ENCODE data around the gene LIPE.

The LIPE gene

DNA sequence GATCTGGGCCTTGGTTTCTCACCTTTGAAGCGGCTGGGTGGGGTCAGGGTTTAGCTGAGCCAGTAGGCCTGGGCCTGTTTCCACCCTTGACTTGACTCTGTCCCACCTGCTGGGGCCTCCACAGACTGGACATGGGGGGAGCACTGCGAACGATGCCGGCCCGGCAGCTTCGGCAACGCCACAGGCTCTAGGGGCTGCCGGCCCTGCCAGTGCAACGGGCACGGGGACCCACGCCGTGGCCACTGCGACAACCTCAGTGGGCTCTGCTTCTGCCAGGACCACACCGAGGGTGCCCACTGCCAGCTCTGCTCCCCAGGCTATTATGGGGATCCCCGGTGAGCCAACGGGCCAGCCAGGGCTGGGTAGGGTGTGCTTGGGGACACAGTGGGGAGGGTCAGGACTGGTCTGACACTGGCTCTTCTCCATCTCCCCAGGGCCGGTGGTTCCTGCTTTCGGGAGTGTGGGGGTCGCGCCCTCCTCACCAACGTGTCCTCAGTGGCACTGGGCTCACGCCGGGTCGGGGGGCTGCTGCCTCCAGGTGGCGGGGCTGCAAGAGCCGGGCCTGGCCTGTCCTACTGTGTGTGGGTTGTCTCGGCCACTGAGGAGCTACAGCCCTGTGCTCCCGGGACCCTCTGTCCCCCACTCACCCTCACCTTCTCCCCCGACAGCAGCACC, 73.7 kb downstream of the LIPE start:
- Histone ChIP-seq H3K9me2 (replicated peaks; ENCODE audit: low read depth, low read length) (no peaks in the 10 kb centered on the region), H3K79me2 (ENCODE audit: insufficient read depth, low read length) (no peaks in the 10 kb centered on the region), H2AFZ (ENCODE audit: low read length) (no peak overlapping the region), H3K36me3 (ENCODE audit: insufficient read depth, low read length) (peaks cover 7% of the 10 kb centered on the region; the same call in 1 of the 2 replicates), H3F3A (ENCODE audit: low read depth) (no peaks in the 10 kb centered on the region), H3K9ac (ENCODE audit: low read depth, low read length, poor library complexity, severe bottlenecking) (no peak overlapping the region), H4K20me1 (ENCODE audit: insufficient read depth, low read length, poor library complexity, severe bottlenecking) (no peaks in the 10 kb centered on the region), H3K4me3 (ENCODE audit: low read length, poor library complexity, severe bottlenecking) (no peak overlapping the region), H3K4me2 (ENCODE audit: low read depth, low read length, poor library complexity, severe bottlenecking) (no peak overlapping the region), H3K9me3 (ENCODE audit: insufficient read depth, low read depth, low read length) (no peaks in the 10 kb centered on the region), H3K27me3 (ENCODE audit: insufficient read depth, low read length, poor library complexity, severe bottlenecking) (no peaks in the 10 kb centered on the region), H3K4me1 (ENCODE audit: insufficient read depth, low read length, poor library complexity, severe bottlenecking) (no peaks in the 10 kb centered on the region)
- TF ChIP-seq, protein P1, sequence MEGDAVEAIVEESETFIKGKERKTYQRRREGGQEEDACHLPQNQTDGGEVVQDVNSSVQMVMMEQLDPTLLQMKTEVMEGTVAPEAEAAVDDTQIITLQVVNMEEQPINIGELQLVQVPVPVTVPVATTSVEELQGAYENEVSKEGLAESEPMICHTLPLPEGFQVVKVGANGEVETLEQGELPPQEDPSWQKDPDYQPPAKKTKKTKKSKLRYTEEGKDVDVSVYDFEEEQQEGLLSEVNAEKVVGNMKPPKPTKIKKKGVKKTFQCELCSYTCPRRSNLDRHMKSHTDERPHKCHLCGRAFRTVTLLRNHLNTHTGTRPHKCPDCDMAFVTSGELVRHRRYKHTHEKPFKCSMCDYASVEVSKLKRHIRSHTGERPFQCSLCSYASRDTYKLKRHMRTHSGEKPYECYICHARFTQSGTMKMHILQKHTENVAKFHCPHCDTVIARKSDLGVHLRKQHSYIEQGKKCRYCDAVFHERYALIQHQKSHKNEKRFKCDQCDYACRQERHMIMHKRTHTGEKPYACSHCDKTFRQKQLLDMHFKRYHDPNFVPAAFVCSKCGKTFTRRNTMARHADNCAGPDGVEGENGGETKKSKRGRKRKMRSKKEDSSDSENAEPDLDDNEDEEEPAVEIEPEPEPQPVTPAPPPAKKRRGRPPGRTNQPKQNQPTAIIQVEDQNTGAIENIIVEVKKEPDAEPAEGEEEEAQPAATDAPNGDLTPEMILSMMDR (conservative IDR thresholded peaks at IDR 0.05; ENCODE audit: low read length), result no peak
- TF ChIP-seq EZH2phosphoT487 (IDR thresholded peaks at IDR 0.05; ENCODE audit: borderline replicate concordance), result no peak

- Histone ChIP-seq H3K4me1 (ENCODE audit: insufficient read depth, low read length, poor library complexity, severe bottlenecking) (no peaks in the 10 kb centered on the region), H3K4me2 (ENCODE audit: low read depth, low read length, poor library complexity, severe bottlenecking) (no peak overlapping the region), H2AFZ (ENCODE audit: low read length) (no peak overlapping the region), H4K20me1 (ENCODE audit: insufficient read depth, low read length, poor library complexity, severe bottlenecking) (no peaks in the 10 kb centered on the region), H3K9me2 (replicated peaks; ENCODE audit: low read depth, low read length) (no peaks in the 10 kb centered on the region), H3K79me2 (ENCODE audit: insufficient read depth, low read length) (no peaks in the 10 kb centered on the region), H3K9me3 (ENCODE audit: insufficient read depth, low read depth, low read length) (no peaks in the 10 kb centered on the region), H3K27me3 (ENCODE audit: insufficient read depth, low read length, poor library complexity, severe bottlenecking) (no peaks in the 10 kb centered on the region), H3F3A (ENCODE audit: low read depth) (no peaks in the 10 kb centered on the region), H3K9ac (ENCODE audit: low read depth, low read length, poor library complexity, severe bottlenecking) (no peak overlapping the region), H3K36me3 (ENCODE audit: insufficient read depth, low read length) (peaks cover 10% of the 10 kb centered on the region; the same call in 1 of the 2 replicates), H3K4me3 (ENCODE audit: low read length, poor library complexity, severe bottlenecking) (no peak overlapping the region)
- TF ChIP-seq, protein P1 (conservative IDR thresholded peaks at IDR 0.05; ENCODE audit: low read length), result no peak
- no peak for TF ChIP-seq EZH2phosphoT487 (IDR thresholded peaks at IDR 0.05; ENCODE audit: borderline replicate concordance)
These were observed 74.6 kb downstream of the LIPE start for GRCh38 chr19:42352301-42353259.
